K562 (cell line): ENCODE results near the gene LMO7. TPM values are rescaled to one million over a fixed set of nuclear protein-coding genes. Genes with fewer than 3 reads are reported as not detected.

ENCODE experiments used
- ATAC-seq: fragments of 200-7000 bp; cut with Tn5 transposase; 3 replicates; pipeline ENCODE4 v1.9.1; 2020; ENCODE audit warnings: moderate library complexity
- BruUV-seq: library from RNA; stranded (reverse); fragments of 400-500 nt; replicated peaks from 2 replicates; lab custom pipeline; 2021; lab: Mats Ljungman, UMichigan
- CTCF ChIA-PET: fragments of 300-600 bp; formaldehyde crosslinking; extraction: SDS; loops from one replicate; lab custom pipeline; 2021; ENCODE audit warnings: low intra/inter-chr PET ratio; lab: Yijun Ruan, JAX
- POLR2A ChIA-PET: fragments of 300-600, 350-650 bp; sonication (Branson Sonifier 250); formaldehyde crosslinking; extraction: SDS; loops from one replicate; lab custom pipeline; 2021; ENCODE audit warnings: antibody characterized with exemption, inconsistent platforms; lab: Yijun Ruan, JAX
- DNase-seq, 4 experiments: peaks; one replicate each; pipeline versions ENCODE4 v3.0.0 to v3.0.0-alpha.2; 2011 to 2018; ENCODE audit warnings: low spot score in 3 of 4, mixed read lengths in 3 of 4; ENCODE audit errors: extremely low read depth in 1 of 4
- FAIRE-seq: peaks from 2 replicates; lab custom pipeline; 2011; peaks lifted over from hg19 to GRCh38; lab: Jason Lieb, UNC
- H2AFZ ChIP-seq: 2 replicates; pipeline ENCODE4 v1.6.0; 2011; ENCODE audit warnings: low read depth, low read length, control low read depth, inconsistent platforms
- H3K27ac ChIP-seq: fragments of 200-600 bp; 3 replicates; pipeline ENCODE4 v1.8.0; 2011; ENCODE audit warnings: low read depth, mild to moderate bottlenecking, control low read depth, inconsistent platforms, low read length, moderate library complexity, mixed read lengths; ENCODE audit errors: extremely low read depth
- H3K27me3 ChIP-seq, 2 experiments: fragments of 300-600 bp in 1 of 2; 2 replicates in 1 of 2; 3 replicates in 1 of 2; pipeline versions ENCODE4 v1.6.0 to v1.8.0; 2011; ENCODE audit warnings: inconsistent platforms in 2 of 2, low read length in 2 of 2, mild to moderate bottlenecking in 1 of 2, mixed read lengths in 1 of 2, moderate library complexity in 1 of 2; ENCODE audit not compliant: control insufficient read depth in 2 of 2, insufficient read depth in 2 of 2
- H3K36me3 ChIP-seq: fragments of 300-600 bp; 3 replicates; pipeline ENCODE4 v1.8.0; 2011; ENCODE audit warnings: mild to moderate bottlenecking, low read length, inconsistent platforms; ENCODE audit not compliant: control insufficient read depth, insufficient read depth
- H3K4me1 ChIP-seq, 2 experiments: fragments of 200-600 bp in 1 of 2; replicated peaks in 1 of 2; 2 replicates in 1 of 2; 3 replicates in 1 of 2; pipeline versions ENCODE4 v1.5.1 to v1.8.0; 2011; ENCODE audit warnings: inconsistent platforms in 2 of 2, low read length in 2 of 2, mild to moderate bottlenecking in 1 of 2, mixed read lengths in 1 of 2, moderate library complexity in 1 of 2; ENCODE audit not compliant: control insufficient read depth in 2 of 2, insufficient read depth in 2 of 2
- H3K4me2 ChIP-seq: 2 replicates; pipeline ENCODE4 v1.6.1; 2011; ENCODE audit warnings: low read length, control low read depth, inconsistent platforms, mixed read lengths; ENCODE audit not compliant: insufficient read depth
- H3K4me3 ChIP-seq: fragments of 200-600 bp; sonication (generic), shearing (Covaris generic); 2 replicates; pipeline ENCODE4 v1.5.1; 2016; ENCODE audit warnings: control low read depth, inconsistent platforms
- H3K79me2 ChIP-seq: fragments of 200-600 bp; 3 replicates; pipeline ENCODE4 v1.8.0; 2011; ENCODE audit warnings: low read length, inconsistent platforms; ENCODE audit not compliant: control insufficient read depth, insufficient read depth
- H3K9ac ChIP-seq, 2 experiments: 2 replicates each; pipeline versions ENCODE4 v1.6.0 to v1.6.1; 2011; ENCODE audit warnings: low read depth in 2 of 2, low read length in 2 of 2, control low read depth in 1 of 2, inconsistent platforms in 1 of 2, mild to moderate bottlenecking in 1 of 2, mixed read lengths in 1 of 2; ENCODE audit not compliant: insufficient read depth in 1 of 2
- H3K9me1 ChIP-seq: one replicate; pipeline ENCODE4 v1.6.0; 2011; ENCODE audit warnings: inconsistent platforms, mild to moderate bottlenecking, low read length, moderate library complexity; ENCODE audit not compliant: control insufficient read depth, insufficient read depth
- H3K9me3 ChIP-seq: replicated peaks from 2 replicates; pipeline ENCODE4 v1.5.1; 2011; ENCODE audit warnings: low read depth, low read length, inconsistent platforms; ENCODE audit not compliant: control insufficient read depth, insufficient read depth
- H4K20me1 ChIP-seq: replicated peaks from 2 replicates; pipeline ENCODE4 v1.6.1; 2011; ENCODE audit warnings: low read length, inconsistent platforms, mixed read lengths; ENCODE audit not compliant: control insufficient read depth, insufficient read depth
- HDAC8 ChIP-seq: fragments of 450-650 bp; IDR thresholded peaks from 2 replicates; pipeline ENCODE4 v1.6.1; 2016; ENCODE audit warnings: mild to moderate bottlenecking, missing genetic modification characterization, moderate library complexity, missing compliant biosample characterization
- HLTF ChIP-seq: fragments of 450-650 bp; IDR thresholded peaks from 2 replicates; pipeline ENCODE4 v1.6.1; 2016
- MEIS2 ChIP-seq: fragments of 450-650 bp; IDR thresholded peaks from 2 replicates; pipeline ENCODE4 v1.6.1; 2014; ENCODE audit warnings: mild to moderate bottlenecking; ENCODE audit not compliant: partially characterized antibody
- MXD1 ChIP-seq: fragments of 250-450 bp; sonication (Bioruptor Pico); IDR thresholded peaks from 2 replicates; pipeline ENCODE4 v1.8.0; 2021; ENCODE audit warnings: borderline replicate concordance, mild to moderate bottlenecking, moderate library complexity; ENCODE audit not compliant: poor library complexity, severe bottlenecking
- NKRF ChIP-seq: fragments of 450-650 bp; IDR thresholded peaks from 2 replicates; pipeline ENCODE4 v1.6.1; 2016; ENCODE audit warnings: borderline replicate concordance
- SIRT6 ChIP-seq: IDR thresholded peaks from one replicate; pipeline ENCODE4 v1.6.1; 2012; ENCODE audit warnings: low read depth, mild to moderate bottlenecking, control low read depth, inconsistent platforms, low read length, moderate library complexity
- SP2 ChIP-seq: IDR thresholded peaks from 2 replicates; pipeline ENCODE4 v1.6.1; 2011; ENCODE audit warnings: mild to moderate bottlenecking, low read depth, low read length, moderate library complexity; ENCODE audit not compliant: poor library complexity, severe bottlenecking; ENCODE audit errors: extremely low read depth
- ZFP1 ChIP-seq: fragments of 450-650 bp; formaldehyde crosslinking; IDR thresholded peaks from 2 replicates; pipeline ENCODE4 v1.4.0; 2020; ENCODE audit warnings: mild to moderate bottlenecking, mixed read lengths
- ZNF197 ChIP-seq: fragments of 200-800 bp; sonication (Bioruptor generic); IDR thresholded peaks from 2 replicates; pipeline ENCODE4 v1.6.1; 2016; ENCODE audit warnings: low read depth, missing genetic modification characterization, missing compliant biosample characterization
- WGBS: fragments of 100-300 bp; shearing (Covaris generic); methylation state at CpG from one replicate; pipeline ENCODE4 v1.1.6; 2016; ENCODE audit warnings: low coverage, mixed read lengths; ENCODE audit not compliant: insufficient coverage; ENCODE audit errors: missing lambda C conversion rate; 5-methylcytosine and 5-hydroxymethylcytosine counted together
- in situ Hi-C: fragments of 300-500 bp; cut with MboI; formaldehyde crosslinking; loops from 4 replicates; pipeline ENCODE4 v1.15.0; 2018; ENCODE audit warnings: inconsistent platforms, mixed read lengths
- intact Hi-C: fragments of 100-400 bp; cut with micrococcal nuclease; formaldehyde crosslinking; loops from 2 replicates; pipeline ENCODE4 v1.14.2; 2022
- polyA plus RNA-seq, 8 experiments: library from polyadenylated mRNA; depleted of rRNA in 4 of 8; stranded (reverse) in 5 of 8; unstranded in 3 of 8; fragments of >200 nt; fragmentation: Nextera tagmentation in 2 of 8; fragmentation: Illumina TruSeq in 1 of 8; extraction: Ambion mirVana in 2 of 8; extraction: Trizol in 1 of 8; gene quantifications; 2 replicates each; pipeline versions ENCODE4 v1.2.1 to v1.2.3, GENCODE V29; 2011 to 2014; ENCODE audit warnings: inconsistent platforms in 1 of 8, missing spikeins in 1 of 8
- total RNA-seq, 7 experiments: library from RNA; depleted of rRNA in 6 of 7; stranded (reverse); fragments of >200 nt in 6 of 7; fragmentation: Illumina TruSeq in 2 of 7; extraction: Trizol in 2 of 7; gene quantifications; 2 replicates each; pipeline versions ENCODE4 v1.2.1 to v1.2.3, GENCODE V29; 2011 to 2021; ENCODE audit warnings: low replicate concordance in 1 of 7

The LMO7 gene
- total and polyA plus RNA-seq, 9 of the 15 experiments (the other 6 are each of a cell fraction or from before 2014, with no cell fraction given): 0.42 to 4.3 (median 1.7) TPM

GRCh38 chr13:75700552-75700951 is 64.4 kb downstream of the LMO7 start:
- Histone ChIP-seq H3K4me1 (no peaks in the 10 kb centered on the region), H3K4me2 (no peak overlapping the region), H3K36me3 (no peaks in the 10 kb centered on the region), H2AFZ (no peak overlapping the region), H3K27me3 (no peaks in the 10 kb centered on the region), H3K79me2 (no peaks in the 10 kb centered on the region), H3K9me1 (no peaks in the 10 kb centered on the region), H4K20me1 (no peaks in the 10 kb centered on the region), H3K4me3 (no peak overlapping the region), H3K27ac (no peak overlapping the region), H3K9ac (no peak overlapping the region), H3K9me3 (no peaks in the 10 kb centered on the region)
- WGBS: 25% methylated on average over 2 of the region's 2 CpGs
- intact Hi-C loops (no loop called here), in situ Hi-C loops (no loop called here)
- DNase-seq (no peak), FAIRE-seq (no peak), ATAC-seq (no peak)
- no TSS peak for BruUV-seq
- ChIA-PET CTCF (no interaction called here), POLR2A (no interaction called here)
- TF ChIP-seq SIRT6 (no peak), ZNF197 (CRISPR knock-in tag) (no peak), HDAC8 (tag) (no peak), HLTF (no peak), SP2 (no peak), NKRF (no peak), MEIS2 (no peak), ZFP1 (CRISPR knock-in tag) (no peak), MXD1 (CRISPR knock-in tag) (no peak)
